Ovary (tissue), 3 donors: ENCODE results near the gene VIPR2.

Experiments used
- EP300 ChIP-seq: sonication (generic); formaldehyde crosslinking; IDR thresholded peaks from one replicate; pipeline ENCODE4 v1.6.1; 2017; ENCODE audit warnings: antibody characterized with exemption
- POLR2A ChIP-seq: fragments of 450-650 bp; IDR thresholded peaks from one replicate; pipeline ENCODE4 v1.6.1; 2017; ENCODE audit warnings: antibody characterized with exemption, mild to moderate bottlenecking, moderate library complexity
- TF ChIP-seq, protein P1 (sequence below), 3 donors: fragments of 450-650 bp in 2 of 3; fragments of 200-600 bp in 1 of 3; IDR thresholded peaks; one replicate each; pipeline versions ENCODE4 v1.5.1 to v1.8.0; 2016 to 2022; ENCODE audit warnings: antibody characterized with exemption in 3 of 3, mild to moderate bottlenecking in 1 of 3
- donor health status: DM: no; HTN: no; CAD: no.

DNA sequence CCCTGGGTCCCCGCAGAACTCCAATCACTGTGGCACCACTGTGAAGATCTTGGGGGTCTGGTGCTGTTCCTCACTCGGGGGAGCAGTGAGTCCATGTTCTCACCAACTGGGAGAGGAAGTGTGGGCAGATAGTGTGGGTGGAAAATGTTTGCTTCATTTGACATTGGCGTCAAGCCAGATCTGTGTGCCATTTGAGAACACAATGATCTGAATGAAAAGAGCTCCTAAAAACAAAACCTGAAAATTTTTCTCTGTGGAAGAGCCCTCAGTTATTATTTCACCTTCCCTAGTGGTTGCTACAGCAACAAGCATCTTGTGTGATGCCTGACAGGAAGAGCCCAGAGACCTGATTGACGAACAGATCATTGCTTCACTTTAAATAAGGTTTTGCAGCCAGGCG is 125.6 kb downstream of the VIPR2 start:
- no peak for TF ChIP-seq EP300
- no peak for TF ChIP-seq POLR2A
- TF ChIP-seq, protein P1, sequence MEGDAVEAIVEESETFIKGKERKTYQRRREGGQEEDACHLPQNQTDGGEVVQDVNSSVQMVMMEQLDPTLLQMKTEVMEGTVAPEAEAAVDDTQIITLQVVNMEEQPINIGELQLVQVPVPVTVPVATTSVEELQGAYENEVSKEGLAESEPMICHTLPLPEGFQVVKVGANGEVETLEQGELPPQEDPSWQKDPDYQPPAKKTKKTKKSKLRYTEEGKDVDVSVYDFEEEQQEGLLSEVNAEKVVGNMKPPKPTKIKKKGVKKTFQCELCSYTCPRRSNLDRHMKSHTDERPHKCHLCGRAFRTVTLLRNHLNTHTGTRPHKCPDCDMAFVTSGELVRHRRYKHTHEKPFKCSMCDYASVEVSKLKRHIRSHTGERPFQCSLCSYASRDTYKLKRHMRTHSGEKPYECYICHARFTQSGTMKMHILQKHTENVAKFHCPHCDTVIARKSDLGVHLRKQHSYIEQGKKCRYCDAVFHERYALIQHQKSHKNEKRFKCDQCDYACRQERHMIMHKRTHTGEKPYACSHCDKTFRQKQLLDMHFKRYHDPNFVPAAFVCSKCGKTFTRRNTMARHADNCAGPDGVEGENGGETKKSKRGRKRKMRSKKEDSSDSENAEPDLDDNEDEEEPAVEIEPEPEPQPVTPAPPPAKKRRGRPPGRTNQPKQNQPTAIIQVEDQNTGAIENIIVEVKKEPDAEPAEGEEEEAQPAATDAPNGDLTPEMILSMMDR (IDR thresholded peaks at IDR 0.05) = no peak
